ENCODE data around the gene UTP25. TPM values are rescaled to one million over a fixed set of nuclear protein-coding genes. Genes with fewer than 3 reads are reported as not detected.
"Not testable (repeated sequence)": the region's sequence is repeated elsewhere in the genome, so short reads cannot be mapped to it uniquely, and the experiment has no call there.

The UTP25 gene
- total and polyA plus RNA-seq, 4 donors = 1.8 to 7.3 (median 4.6) TPM

GRCh38 chr1:209886219-209886536 lies 58.4 kb downstream of the UTP25 start:
- Histone ChIP-seq H3K9me3 (ENCODE audit: control insufficient read depth in 4 of 4, insufficient read depth in 3 of 4, low read length in 3 of 4) (peaks cover 0 to 4% (median 0%) of the 10 kb centered on the region in 4 donors), H3K4me3 (no peak overlapping the region), H3K9ac (ENCODE audit: insufficient read depth in 1 of 2, low read length in 2 of 2) (no peak overlapping the region), H3K27me3 (ENCODE audit: control insufficient read depth in 3 of 3, insufficient read depth in 3 of 3, low read length in 2 of 3) (no peaks in the 10 kb centered on the region), H3K4me1 (ENCODE audit: control insufficient read depth in 5 of 5, insufficient read depth in 5 of 5, low read length in 5 of 5) (peaks cover 0 to 3% (median 0%) of the 10 kb centered on the region in 5 donors), H3K36me3 (ENCODE audit: control insufficient read depth in 4 of 4, insufficient read depth in 4 of 4, low read length in 4 of 4) (no peaks in the 10 kb centered on the region), H3K27ac (ENCODE audit: low read depth in 1 of 2, low read length in 1 of 2) (no peak overlapping the region)
- ATAC-seq (ENCODE audit: insufficient read depth, low FRiP score) (no peak), DNase-seq (no peak)
- WGBS, 2 donors = 17 to 39% methylated on average over 1 of the region's 1 CpG
- TF ChIP-seq, protein P1, sequence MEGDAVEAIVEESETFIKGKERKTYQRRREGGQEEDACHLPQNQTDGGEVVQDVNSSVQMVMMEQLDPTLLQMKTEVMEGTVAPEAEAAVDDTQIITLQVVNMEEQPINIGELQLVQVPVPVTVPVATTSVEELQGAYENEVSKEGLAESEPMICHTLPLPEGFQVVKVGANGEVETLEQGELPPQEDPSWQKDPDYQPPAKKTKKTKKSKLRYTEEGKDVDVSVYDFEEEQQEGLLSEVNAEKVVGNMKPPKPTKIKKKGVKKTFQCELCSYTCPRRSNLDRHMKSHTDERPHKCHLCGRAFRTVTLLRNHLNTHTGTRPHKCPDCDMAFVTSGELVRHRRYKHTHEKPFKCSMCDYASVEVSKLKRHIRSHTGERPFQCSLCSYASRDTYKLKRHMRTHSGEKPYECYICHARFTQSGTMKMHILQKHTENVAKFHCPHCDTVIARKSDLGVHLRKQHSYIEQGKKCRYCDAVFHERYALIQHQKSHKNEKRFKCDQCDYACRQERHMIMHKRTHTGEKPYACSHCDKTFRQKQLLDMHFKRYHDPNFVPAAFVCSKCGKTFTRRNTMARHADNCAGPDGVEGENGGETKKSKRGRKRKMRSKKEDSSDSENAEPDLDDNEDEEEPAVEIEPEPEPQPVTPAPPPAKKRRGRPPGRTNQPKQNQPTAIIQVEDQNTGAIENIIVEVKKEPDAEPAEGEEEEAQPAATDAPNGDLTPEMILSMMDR (IDR thresholded peaks at IDR 0.05; ENCODE audit: control extremely low read depth, extremely low read depth) = no peak

GRCh38 chr1:209888291-209889076 lies 60.7 kb downstream of the UTP25 start:
- not testable (repeated sequence) for H3K9me3 ChIP-seq (ENCODE audit: control insufficient read depth in 4 of 4, insufficient read depth in 3 of 4, low read length in 3 of 4); H3K4me3 ChIP-seq; H3K27ac ChIP-seq (ENCODE audit: low read depth in 1 of 2, low read length in 1 of 2); DNase-seq; ATAC-seq (ENCODE audit: insufficient read depth, low FRiP score); H3K36me3 ChIP-seq (ENCODE audit: control insufficient read depth in 4 of 4, insufficient read depth in 4 of 4, low read length in 4 of 4); H3K4me1 ChIP-seq (ENCODE audit: control insufficient read depth in 5 of 5, insufficient read depth in 5 of 5, low read length in 5 of 5); H3K9ac ChIP-seq (ENCODE audit: insufficient read depth in 1 of 2, low read length in 2 of 2); H3K27me3 ChIP-seq (ENCODE audit: control insufficient read depth in 3 of 3, insufficient read depth in 3 of 3, low read length in 2 of 3)
- 87 to 90% methylated on average over 31 of the region's 31 CpGs for WGBS, 2 donors

GRCh38 chr1:209889077-209889418 lies 61.3 kb downstream of the UTP25 start:
- Histone ChIP-seq H3K27ac (ENCODE audit: low read depth in 1 of 2, low read length in 1 of 2) (no peak overlapping the region), H3K9ac (ENCODE audit: insufficient read depth in 1 of 2, low read length in 2 of 2) (no peak overlapping the region), H3K36me3 (ENCODE audit: control insufficient read depth in 4 of 4, insufficient read depth in 4 of 4, low read length in 4 of 4) (no peaks in the 10 kb centered on the region), H3K4me3 (no peak overlapping the region), H3K27me3 (ENCODE audit: control insufficient read depth in 3 of 3, insufficient read depth in 3 of 3, low read length in 2 of 3) (no peaks in the 10 kb centered on the region), H3K4me1 (ENCODE audit: control insufficient read depth in 5 of 5, insufficient read depth in 5 of 5, low read length in 5 of 5) (no peaks in the 10 kb centered on the region), H3K9me3 (ENCODE audit: control insufficient read depth in 4 of 4, insufficient read depth in 3 of 4, low read length in 3 of 4) (peaks cover 0 to 3% (median 0%) of the 10 kb centered on the region in 4 donors)
- DNase-seq (no peak), ATAC-seq (ENCODE audit: insufficient read depth, low FRiP score) (no peak)
- TF ChIP-seq, protein P1 (IDR thresholded peaks at IDR 0.05; ENCODE audit: control extremely low read depth, extremely low read depth) = no peak
- WGBS, 2 donors = 87 to 93% methylated on average over 30 to 35 of the region's 35 CpGs

GRCh38 chr1:209890641-209891330 lies 63.0 kb downstream of the UTP25 start:
- WGBS, 2 donors = 63 to 80% methylated on average over 3 of the region's 3 CpGs
- TF ChIP-seq, protein P1 (IDR thresholded peaks at IDR 0.05; ENCODE audit: control extremely low read depth, extremely low read depth) = no peak
- Histone ChIP-seq H3K9me3 (ENCODE audit: control insufficient read depth in 4 of 4, insufficient read depth in 3 of 4, low read length in 3 of 4) (peaks cover 0 to 3% (median 0%) of the 10 kb centered on the region in 4 donors), H3K4me3 (no peak overlapping the region), H3K27ac (ENCODE audit: low read depth in 1 of 2, low read length in 1 of 2) (no peak overlapping the region), H3K36me3 (ENCODE audit: control insufficient read depth in 4 of 4, insufficient read depth in 4 of 4, low read length in 4 of 4) (no peaks in the 10 kb centered on the region), H3K4me1 (ENCODE audit: control insufficient read depth in 5 of 5, insufficient read depth in 5 of 5, low read length in 5 of 5) (no peaks in the 10 kb centered on the region), H3K9ac (ENCODE audit: insufficient read depth in 1 of 2, low read length in 2 of 2) (no peak overlapping the region), H3K27me3 (ENCODE audit: control insufficient read depth in 3 of 3, insufficient read depth in 3 of 3, low read length in 2 of 3) (no peaks in the 10 kb centered on the region)
- ATAC-seq (ENCODE audit: insufficient read depth, low FRiP score) = no peak
- no peak for DNase-seq

Data from lung (tissue), 12 donors.